Testis (tissue), 2 donors: Measurements from ENCODE around the gene CYP3A4.

Source experiments
- CTCF ChIP-seq, 3 experiments: fragments of 450-650 bp in 2 of 3; fragments of 200-600 bp in 1 of 3; sonication (generic) in 1 of 3; IDR thresholded peaks; one replicate each; pipeline ENCODE4 v1.5.1; 2016 to 2019; ENCODE audit warnings: antibody characterized with exemption in 3 of 3, mild to moderate bottlenecking in 2 of 3, moderate library complexity in 1 of 3
- POLR2A ChIP-seq: fragments of 450-650 bp; IDR thresholded peaks from one replicate; pipeline ENCODE4 v1.6.1; 2017; ENCODE audit warnings: antibody characterized with exemption, mild to moderate bottlenecking, moderate library complexity

- no peak for TF ChIP-seq CTCF (IDR thresholded peaks at IDR 0.05)
- TF ChIP-seq POLR2A, result no peak
Observed at GRCh38 chr7:99741441-99741795, 42.6 kb downstream of the CYP3A4 start.
